ENCODE data around the gene RPUSD4.

RPUSD4 gene

GRCh38 chr11:126158054-126158791 is 53.2 kb downstream of the RPUSD4 start:
- no peak for DNase-seq

GRCh38 chr11:126157326-126158030 is 54.0 kb downstream of the RPUSD4 start:
- DNase-seq: no peak

GRCh38 chr11:126156814-126157213 is 54.6 kb downstream of the RPUSD4 start:
- DNase-seq: no peak

- no peak for DNase-seq
Measured at GRCh38 chr11:126155402-126156187, 55.9 kb downstream of the RPUSD4 start.

- no peak for DNase-seq
Measured at GRCh38 chr11:126154691-126155090, 56.8 kb downstream of the RPUSD4 start.

- peak in 1 of 56 donors; percentile 6 for DNase-seq
Measured at GRCh38 chr11:126153972-126154371, 57.5 kb downstream of the RPUSD4 start.

GRCh38 chr11:126153006-126153405 is 58.4 kb downstream of the RPUSD4 start:
- no peak for DNase-seq

- no peak for DNase-seq
Measured at GRCh38 chr11:126152586-126152985, 58.9 kb downstream of the RPUSD4 start.

GRCh38 chr11:126152152-126152551 is 59.3 kb downstream of the RPUSD4 start:
- no peak for DNase-seq

Data from amygdala (tissue), 56 donors.